H9 (cell line): Measurements from ENCODE around the gene CCDC40. TPM values are rescaled to one million over a fixed set of nuclear protein-coding genes. Genes with fewer than 3 reads are reported as not detected.
A peak's percentile ranks its signal among the peaks of the same experiment; 100 is the strongest.

Experiments used
- DNase-seq: peaks from one replicate; pipeline ENCODE4 v3.0.0-alpha.2; 2017
- H2AFZ ChIP-seq: one replicate; pipeline ENCODE4 v1.6.1; 2013; ENCODE audit warnings: mild to moderate bottlenecking, low read length, control low read depth, moderate library complexity
- H2AK5ac ChIP-seq: 2 replicates; pipeline ENCODE4 v1.6.1; 2013; ENCODE audit warnings: low read length, control low read depth, mixed read lengths; ENCODE audit not compliant: insufficient read length
- H2BK120ac ChIP-seq: one replicate; pipeline ENCODE4 v1.6.1; 2013; ENCODE audit warnings: low read depth, mild to moderate bottlenecking, low read length, control low read depth, inconsistent platforms; ENCODE audit not compliant: poor library complexity, severe bottlenecking
- H2BK12ac ChIP-seq: 2 replicates; pipeline ENCODE4 v1.6.1; 2013; ENCODE audit warnings: low read length, control low read depth, mixed read lengths, low read depth; ENCODE audit not compliant: insufficient read length
- H2BK15ac ChIP-seq: 2 replicates; pipeline ENCODE4 v1.6.1; 2013; ENCODE audit warnings: low read depth, low read length, control low read depth
- H2BK20ac ChIP-seq: one replicate; pipeline ENCODE4 v1.6.1; 2013; ENCODE audit warnings: low read depth, mild to moderate bottlenecking, low read length, control low read depth, inconsistent platforms; ENCODE audit not compliant: poor library complexity, severe bottlenecking
- H2BK5ac ChIP-seq: 2 replicates; pipeline ENCODE4 v1.6.1; 2013; ENCODE audit warnings: low read length, control low read depth, mixed read lengths; ENCODE audit not compliant: insufficient read length
- H3K14ac ChIP-seq: 2 replicates; pipeline ENCODE4 v1.6.1; 2013; ENCODE audit warnings: low read length, control low read depth; ENCODE audit not compliant: insufficient read depth
- H3K18ac ChIP-seq: 2 replicates; pipeline ENCODE4 v1.6.1; 2013; ENCODE audit warnings: low read depth, mild to moderate bottlenecking, mixed read lengths, low read length, control low read depth; ENCODE audit not compliant: insufficient read length
- H3K23ac ChIP-seq: 2 replicates; pipeline ENCODE4 v1.6.1; 2013; ENCODE audit warnings: low read length, control low read depth, mixed read lengths, low read depth; ENCODE audit not compliant: insufficient read length
- H3K23me2 ChIP-seq: 2 replicates; pipeline ENCODE4 v1.6.1; 2013; ENCODE audit warnings: low read depth, mild to moderate bottlenecking, mixed read lengths, low read length, control low read depth; ENCODE audit not compliant: insufficient read length, poor library complexity, severe bottlenecking
- H3K27ac ChIP-seq: 2 replicates; pipeline ENCODE4 v1.5.1; 2013; ENCODE audit warnings: low read length, control low read depth, mixed read lengths, low read depth; ENCODE audit not compliant: insufficient read length
- H3K27me3 ChIP-seq: 2 replicates; pipeline ENCODE4 v1.6.1; 2013; ENCODE audit warnings: low read length, control low read depth, inconsistent platforms; ENCODE audit not compliant: insufficient read depth
- H3K4ac ChIP-seq: 2 replicates; pipeline ENCODE4 v1.6.1; 2013; ENCODE audit warnings: low read depth, mild to moderate bottlenecking, control low read depth, inconsistent platforms, low read length, moderate library complexity
- H3K4me1 ChIP-seq: 2 replicates; pipeline ENCODE4 v1.6.1; 2013; ENCODE audit warnings: low read length, control low read depth, inconsistent platforms; ENCODE audit not compliant: insufficient read depth
- H3K4me2 ChIP-seq: 2 replicates; pipeline ENCODE4 v1.6.1; 2013; ENCODE audit warnings: low read length, control low read depth, mixed read lengths; ENCODE audit not compliant: insufficient read length, insufficient read depth
- H3K56ac ChIP-seq: 2 replicates; pipeline ENCODE4 v1.6.1; 2013; ENCODE audit warnings: low read depth, mild to moderate bottlenecking, mixed read lengths, low read length, control low read depth; ENCODE audit not compliant: insufficient read length
- H3K79me1 ChIP-seq: 2 replicates; pipeline ENCODE4 v1.6.1; 2013; ENCODE audit warnings: low read depth, mild to moderate bottlenecking, moderate library complexity, low read length, control low read depth, inconsistent platforms; ENCODE audit not compliant: insufficient read depth, poor library complexity, severe bottlenecking
- H3K79me2 ChIP-seq: 2 replicates; pipeline ENCODE4 v1.6.1; 2013; ENCODE audit warnings: low read length, control low read depth, inconsistent platforms; ENCODE audit not compliant: insufficient read depth
- H3K9ac ChIP-seq: 2 replicates; pipeline ENCODE4 v1.6.1; 2013; ENCODE audit warnings: low read length, control low read depth, mixed read lengths; ENCODE audit not compliant: insufficient read length; ENCODE audit errors: extremely low read depth
- H3K9me3 ChIP-seq: one replicate; pipeline ENCODE4 v1.6.1; 2013; ENCODE audit warnings: low read depth, low read length, inconsistent platforms; ENCODE audit not compliant: control insufficient read depth
- H3T11ph ChIP-seq: one replicate; pipeline ENCODE4 v1.6.1; 2013; ENCODE audit warnings: mild to moderate bottlenecking, low read length, control low read depth, inconsistent platforms
- H4K20me1 ChIP-seq: one replicate; pipeline ENCODE4 v1.6.1; 2013; ENCODE audit not compliant: control insufficient read depth, insufficient read length, insufficient read depth
- H4K5ac ChIP-seq: 2 replicates; pipeline ENCODE4 v1.6.1; 2013; ENCODE audit warnings: low read depth, mild to moderate bottlenecking, mixed read lengths, low read length, control low read depth; ENCODE audit not compliant: insufficient read length
- H4K8ac ChIP-seq: replicated peaks from 2 replicates; pipeline ENCODE4 v1.6.1; 2013; ENCODE audit warnings: low read length, control low read depth, mixed read lengths, low read depth; ENCODE audit not compliant: insufficient read length
- H4K91ac ChIP-seq: 2 replicates; pipeline ENCODE4 v1.6.1; 2013; ENCODE audit warnings: low read depth, mild to moderate bottlenecking, moderate library complexity, mixed read lengths, low read length, control low read depth; ENCODE audit not compliant: insufficient read length
- H3K27ac Mint-ChIP-seq, 3 experiments: 2 replicates in 2 of 3; 3 replicates in 1 of 3; pipeline ENCODE4 v1.8.0; 2020 to 2021; ENCODE audit warnings: mixed read lengths in 3 of 3, mild to moderate bottlenecking in 1 of 3, moderate library complexity in 1 of 3
- H3K27me3 Mint-ChIP-seq: 2 replicates; pipeline ENCODE4 v1.8.0; 2021; ENCODE audit warnings: low read depth, mild to moderate bottlenecking, moderate library complexity, mixed read lengths
- H3K36me3 Mint-ChIP-seq, 3 experiments: 2 replicates in 2 of 3; 3 replicates in 1 of 3; pipeline ENCODE4 v1.8.0; 2020 to 2021; ENCODE audit warnings: low read depth in 3 of 3, mixed read lengths in 3 of 3; ENCODE audit not compliant: insufficient read depth in 1 of 3
- H3K4me1 Mint-ChIP-seq, 2 experiments: 2 replicates each; pipeline ENCODE4 v1.8.0; 2020; ENCODE audit warnings: mixed read lengths in 2 of 2
- H3K4me3 Mint-ChIP-seq, 2 experiments: 2 replicates in 1 of 2; 3 replicates in 1 of 2; pipeline ENCODE4 v1.8.0; 2020 to 2021; ENCODE audit warnings: mild to moderate bottlenecking in 2 of 2, mixed read lengths in 2 of 2, moderate library complexity in 1 of 2
- H3K9me3 Mint-ChIP-seq, 2 experiments: 2 replicates in 1 of 2; 3 replicates in 1 of 2; pipeline ENCODE4 v1.8.0; 2020; ENCODE audit warnings: mild to moderate bottlenecking in 2 of 2, mixed read lengths in 2 of 2, moderate library complexity in 1 of 2
- CTCF ChIP-seq: fragments of 200-600 bp; sonication (generic); conservative IDR thresholded peaks from 3 replicates; pipeline ENCODE4 v1.8.0; 2021; ENCODE audit warnings: antibody characterized with exemption, mild to moderate bottlenecking
- WGBS: extraction: QIAGEN DNeasy Blood & Tissue Kit; methylation state at CpG from one replicate; pipeline ENCODE4 v1.1.7; 2013; ENCODE audit warnings: missing lambda C conversion rate, low lambda C conversion rate, mixed read lengths; ENCODE audit not compliant: insufficient read length; ENCODE audit errors: extremely low coverage; 5-methylcytosine and 5-hydroxymethylcytosine counted together
- total RNA-seq: library from RNA; stranded (reverse); gene quantifications from 2 replicates; pipeline ENCODE4 v1.2.1, GENCODE V29; 2021

Gene CCDC40
- total RNA-seq, 1 experiment from 2014 or later, result 8.9 TPM

- H3K4me1 ChIP-seq, result peaks cover 3% of the 10 kb centered on the region; the same call in 1 of the 2 replicates
- peaks cover 7% of the 10 kb centered on the region for H3K79me1 ChIP-seq
- no peak overlapping the region for H4K91ac ChIP-seq
- H3K9ac ChIP-seq, result no peak overlapping the region
- H3K23me2 ChIP-seq, result no peaks in the 10 kb centered on the region
- H3K36me3 Mint-ChIP-seq, result peaks cover 3 to 15% (median 7%) of the 10 kb centered on the region in 3 experiments; a peak in 5 of 7 replicates
- H3K9me3 Mint-ChIP-seq, result peaks cover 0 to 2% of the 10 kb centered on the region in 2 experiments; a peak in 1 of 5 replicates
- H2BK120ac ChIP-seq, result no peak overlapping the region
- H2BK5ac ChIP-seq, result no peak overlapping the region
- no peak for TF ChIP-seq CTCF
- H2AFZ ChIP-seq, result no peak overlapping the region
- no peak overlapping the region for H3K4ac ChIP-seq
- no peak overlapping the region for H4K5ac ChIP-seq
- no peak overlapping the region for H3K18ac ChIP-seq
- H3K23ac ChIP-seq, result no peak overlapping the region
- H3T11ph ChIP-seq, result no peak overlapping the region
- no peak overlapping the region for H2BK15ac ChIP-seq
- no peaks in the 10 kb centered on the region for H3K27me3 Mint-ChIP-seq
- no peak overlapping the region for H4K8ac ChIP-seq
- no peak overlapping the region for H3K4me3 Mint-ChIP-seq
- H2AK5ac ChIP-seq, result no peak overlapping the region
- no peak for DNase-seq
- no peak overlapping the region for H2BK12ac ChIP-seq
- H4K20me1 ChIP-seq, result peaks cover 6% of the 10 kb centered on the region
- H3K14ac ChIP-seq, result no peak overlapping the region
- no peak overlapping the region for H3K27ac ChIP-seq
- peak overlapping the region; percentile 1 to 77 (median 35); a peak in 4 of 7 replicates for H3K27ac Mint-ChIP-seq
- no peak overlapping the region for H3K56ac ChIP-seq
- H3K27me3 ChIP-seq, result no peaks in the 10 kb centered on the region
- H3K79me2 ChIP-seq, result peaks cover 48% of the 10 kb centered on the region; the same call in 1 of the 2 replicates
- no peak overlapping the region for H3K4me2 ChIP-seq
- H3K4me1 Mint-ChIP-seq, result peaks cover 40 to 45% of the 10 kb centered on the region in 2 experiments
- no peaks in the 10 kb centered on the region for H3K9me3 ChIP-seq
- no CpG with 5 or more reads among the region's 9 CpGs for WGBS
- no peak overlapping the region for H2BK20ac ChIP-seq
Measured at GRCh38 chr17:80029258-80029974, 7.0 kb upstream of the CCDC40 start.
